ENCODE results near the gene DNASE1L1.

DNASE1L1 gene

GRCh38 chrX:154367474-154368308, 41.4 kb downstream of the DNASE1L1 start:
- Histone ChIP-seq H3K4me3 (replicated peaks; ENCODE audit: low read depth, low read length) (no peak overlapping the region), H3K27me3 (replicated peaks; ENCODE audit: control insufficient read depth, insufficient read depth, low read length) (no peaks in the 10 kb centered on the region), H3K36me3 (ENCODE audit: control insufficient read depth, insufficient read depth, low read length) (peaks cover 21% of the 10 kb centered on the region)
- TF ChIP-seq, protein P1, sequence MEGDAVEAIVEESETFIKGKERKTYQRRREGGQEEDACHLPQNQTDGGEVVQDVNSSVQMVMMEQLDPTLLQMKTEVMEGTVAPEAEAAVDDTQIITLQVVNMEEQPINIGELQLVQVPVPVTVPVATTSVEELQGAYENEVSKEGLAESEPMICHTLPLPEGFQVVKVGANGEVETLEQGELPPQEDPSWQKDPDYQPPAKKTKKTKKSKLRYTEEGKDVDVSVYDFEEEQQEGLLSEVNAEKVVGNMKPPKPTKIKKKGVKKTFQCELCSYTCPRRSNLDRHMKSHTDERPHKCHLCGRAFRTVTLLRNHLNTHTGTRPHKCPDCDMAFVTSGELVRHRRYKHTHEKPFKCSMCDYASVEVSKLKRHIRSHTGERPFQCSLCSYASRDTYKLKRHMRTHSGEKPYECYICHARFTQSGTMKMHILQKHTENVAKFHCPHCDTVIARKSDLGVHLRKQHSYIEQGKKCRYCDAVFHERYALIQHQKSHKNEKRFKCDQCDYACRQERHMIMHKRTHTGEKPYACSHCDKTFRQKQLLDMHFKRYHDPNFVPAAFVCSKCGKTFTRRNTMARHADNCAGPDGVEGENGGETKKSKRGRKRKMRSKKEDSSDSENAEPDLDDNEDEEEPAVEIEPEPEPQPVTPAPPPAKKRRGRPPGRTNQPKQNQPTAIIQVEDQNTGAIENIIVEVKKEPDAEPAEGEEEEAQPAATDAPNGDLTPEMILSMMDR (IDR thresholded peaks at IDR 0.05; ENCODE audit: insufficient read depth, low read length, poor library complexity, severe bottlenecking) = no peak
- no peak for DNase-seq (ENCODE audit: extremely low read depth, insufficient read length)

- Histone ChIP-seq H3K4me3 (replicated peaks; ENCODE audit: low read depth, low read length) (no peak overlapping the region), H3K27me3 (replicated peaks; ENCODE audit: control insufficient read depth, insufficient read depth, low read length) (no peaks in the 10 kb centered on the region), H3K36me3 (ENCODE audit: control insufficient read depth, insufficient read depth, low read length) (peaks cover 27% of the 10 kb centered on the region)
- no peak for DNase-seq (ENCODE audit: extremely low read depth, insufficient read length)
- TF ChIP-seq, protein P1 (IDR thresholded peaks at IDR 0.05; ENCODE audit: insufficient read depth, low read length, poor library complexity, severe bottlenecking) = no peak
These were observed 42.4 kb downstream of the DNASE1L1 start for GRCh38 chrX:154366666-154367055.

DNA sequence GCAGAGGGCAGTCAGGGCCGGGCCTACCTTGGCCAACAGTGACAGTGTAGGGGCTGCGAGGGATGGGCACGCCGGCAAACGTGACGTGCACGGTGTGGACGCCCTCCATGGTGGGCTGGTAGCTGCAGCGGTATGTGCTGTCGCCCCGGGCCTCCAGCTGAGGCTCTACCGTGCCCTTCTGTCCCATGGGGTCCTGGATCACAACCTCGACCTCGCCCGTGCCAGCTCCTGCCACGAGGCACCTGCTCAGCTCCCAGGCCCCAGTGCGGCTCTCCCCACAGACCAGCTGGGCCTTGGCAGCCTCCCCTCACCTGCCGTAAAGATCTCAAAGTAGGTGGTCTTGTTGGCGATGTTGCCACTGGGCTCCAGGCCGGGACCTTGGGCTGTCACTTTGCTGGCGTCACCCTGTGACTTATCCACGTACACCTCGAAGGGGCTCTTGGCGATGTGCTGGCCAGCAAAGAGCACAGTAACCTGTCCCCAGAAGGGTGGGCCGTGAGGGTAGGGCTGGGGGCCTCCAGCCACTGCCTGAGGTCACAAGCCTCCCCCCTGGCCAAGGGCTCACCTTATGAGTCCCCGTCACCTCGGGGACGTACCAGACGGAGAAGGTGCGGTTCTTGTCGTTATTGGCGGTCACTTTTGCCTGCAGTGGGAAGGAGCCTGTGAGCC, 42.9 kb downstream of the DNASE1L1 start:
- no peak overlapping the region for H3K4me3 ChIP-seq (replicated peaks; ENCODE audit: low read depth, low read length)
- TF ChIP-seq, protein P1 (IDR thresholded peaks at IDR 0.05; ENCODE audit: insufficient read depth, low read length, poor library complexity, severe bottlenecking) = no peak
- no peaks in the 10 kb centered on the region for H3K27me3 ChIP-seq (replicated peaks; ENCODE audit: control insufficient read depth, insufficient read depth, low read length)
- DNase-seq (ENCODE audit: extremely low read depth, insufficient read length) = no peak
- H3K36me3 ChIP-seq (ENCODE audit: control insufficient read depth, insufficient read depth, low read length) = peaks cover 30% of the 10 kb centered on the region

- TF ChIP-seq, protein P1 (IDR thresholded peaks at IDR 0.05; ENCODE audit: insufficient read depth, low read length, poor library complexity, severe bottlenecking) = no peak
- DNase-seq (ENCODE audit: extremely low read depth, insufficient read length) = no peak
- Histone ChIP-seq H3K36me3 (ENCODE audit: control insufficient read depth, insufficient read depth, low read length) (peaks cover 34% of the 10 kb centered on the region), H3K4me3 (replicated peaks; ENCODE audit: low read depth, low read length) (no peak overlapping the region), H3K27me3 (replicated peaks; ENCODE audit: control insufficient read depth, insufficient read depth, low read length) (no peaks in the 10 kb centered on the region)
These were observed 43.9 kb downstream of the DNASE1L1 start for GRCh38 chrX:154365052-154365600.

DNA sequence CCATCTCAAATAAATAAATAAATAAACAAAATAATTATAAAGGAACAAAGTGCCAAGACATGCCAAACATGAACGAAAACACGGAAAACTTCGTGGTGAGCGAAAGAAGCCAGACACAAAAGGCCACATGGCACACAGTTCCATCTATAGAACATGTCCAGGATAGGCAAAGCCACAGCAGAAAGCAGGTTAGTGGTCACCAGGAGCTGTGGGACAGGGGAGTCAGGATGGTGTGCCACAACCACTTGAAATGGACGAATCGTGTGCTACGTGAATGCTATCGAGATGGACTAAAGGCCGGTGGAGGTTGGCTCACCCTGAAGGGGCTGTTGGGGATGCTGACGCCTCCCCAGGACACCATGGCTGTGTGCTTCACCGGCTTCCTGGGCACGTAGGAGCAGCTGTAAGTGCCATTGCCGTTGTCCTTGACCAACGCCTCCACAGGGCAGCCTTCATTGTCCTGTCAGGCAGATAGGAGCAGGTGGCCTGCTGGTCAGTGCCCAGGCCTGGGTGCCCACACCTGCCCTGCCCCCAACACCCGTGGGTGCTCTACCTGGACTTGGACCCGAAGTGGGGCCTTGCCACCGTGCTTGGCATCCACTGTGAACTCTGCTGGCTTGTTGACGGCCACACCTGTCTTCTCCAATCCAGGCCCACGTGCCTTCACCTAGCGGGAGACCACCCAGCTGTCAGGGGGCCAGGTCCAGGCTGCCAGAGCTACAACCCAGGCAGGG, 45.2 kb downstream of the DNASE1L1 start:
- Histone ChIP-seq H3K36me3 (ENCODE audit: control insufficient read depth, insufficient read depth, low read length) (peaks cover 40% of the 10 kb centered on the region), H3K4me3 (replicated peaks; ENCODE audit: low read depth, low read length) (no peak overlapping the region), H3K27me3 (replicated peaks; ENCODE audit: control insufficient read depth, insufficient read depth, low read length) (no peaks in the 10 kb centered on the region)
- TF ChIP-seq, protein P1 (IDR thresholded peaks at IDR 0.05; ENCODE audit: insufficient read depth, low read length, poor library complexity, severe bottlenecking) = no peak
- DNase-seq (ENCODE audit: extremely low read depth, insufficient read length) = no peak

Measured in GM06990 (cell line).